Gastrocnemius medialis (tissue), 4 donors: ENCODE data around the gene CYP2R1.

Source experiments
- POLR2A ChIP-seq, 2 donors: fragments of 450-650 bp; IDR thresholded peaks; one replicate each; pipeline ENCODE4 v1.6.1; 2017; ENCODE audit warnings: antibody characterized with exemption in 2 of 2, mild to moderate bottlenecking in 2 of 2, moderate library complexity in 2 of 2
- TF ChIP-seq, protein P1 (sequence below), 5 experiments: fragments of 450-650 bp in 3 of 5; fragments of 200-600 bp in 2 of 5; sonication (generic) in 2 of 5; IDR thresholded peaks in 4 of 5; conservative IDR thresholded peaks in 1 of 5; 1 replicate in 4 of 5; 2 replicates in 1 of 5; pipeline ENCODE4 v1.5.1; 2016 to 2019; ENCODE audit warnings: antibody characterized with exemption in 5 of 5, mild to moderate bottlenecking in 3 of 5, moderate library complexity in 3 of 5

DNA sequence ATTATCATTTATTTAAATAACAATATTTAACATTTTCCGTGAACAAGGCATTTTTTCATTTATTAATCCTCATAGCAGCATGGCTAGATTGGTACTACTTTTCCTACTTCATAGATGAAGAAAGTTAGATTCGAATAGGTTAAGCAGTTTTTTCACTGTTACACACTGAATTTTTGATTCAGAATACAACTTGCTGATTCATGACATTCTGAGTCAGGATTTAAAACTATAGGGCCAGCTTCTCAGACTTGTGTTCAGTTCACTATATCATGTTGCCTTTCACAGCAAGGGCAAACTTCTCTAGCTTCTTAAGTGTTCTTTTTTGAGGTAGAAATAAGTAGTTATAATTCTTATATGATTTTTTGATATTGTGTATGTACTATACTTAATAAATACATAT, 31.5 kb downstream of the CYP2R1 start:
- TF ChIP-seq, protein P1, sequence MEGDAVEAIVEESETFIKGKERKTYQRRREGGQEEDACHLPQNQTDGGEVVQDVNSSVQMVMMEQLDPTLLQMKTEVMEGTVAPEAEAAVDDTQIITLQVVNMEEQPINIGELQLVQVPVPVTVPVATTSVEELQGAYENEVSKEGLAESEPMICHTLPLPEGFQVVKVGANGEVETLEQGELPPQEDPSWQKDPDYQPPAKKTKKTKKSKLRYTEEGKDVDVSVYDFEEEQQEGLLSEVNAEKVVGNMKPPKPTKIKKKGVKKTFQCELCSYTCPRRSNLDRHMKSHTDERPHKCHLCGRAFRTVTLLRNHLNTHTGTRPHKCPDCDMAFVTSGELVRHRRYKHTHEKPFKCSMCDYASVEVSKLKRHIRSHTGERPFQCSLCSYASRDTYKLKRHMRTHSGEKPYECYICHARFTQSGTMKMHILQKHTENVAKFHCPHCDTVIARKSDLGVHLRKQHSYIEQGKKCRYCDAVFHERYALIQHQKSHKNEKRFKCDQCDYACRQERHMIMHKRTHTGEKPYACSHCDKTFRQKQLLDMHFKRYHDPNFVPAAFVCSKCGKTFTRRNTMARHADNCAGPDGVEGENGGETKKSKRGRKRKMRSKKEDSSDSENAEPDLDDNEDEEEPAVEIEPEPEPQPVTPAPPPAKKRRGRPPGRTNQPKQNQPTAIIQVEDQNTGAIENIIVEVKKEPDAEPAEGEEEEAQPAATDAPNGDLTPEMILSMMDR (IDR thresholded peaks at IDR 0.05 in 4 of 5, conservative IDR thresholded peaks at IDR 0.05 in 1 of 5), result no peak
- TF ChIP-seq POLR2A (IDR thresholded peaks at IDR 0.05), result no peak
